Measurements from ENCODE around the gene TBKBP1.
"Not testable (repeated sequence)": the region's sequence is repeated elsewhere in the genome, so short reads cannot be mapped to it uniquely, and the experiment has no call there.

TBKBP1 gene

DNA sequence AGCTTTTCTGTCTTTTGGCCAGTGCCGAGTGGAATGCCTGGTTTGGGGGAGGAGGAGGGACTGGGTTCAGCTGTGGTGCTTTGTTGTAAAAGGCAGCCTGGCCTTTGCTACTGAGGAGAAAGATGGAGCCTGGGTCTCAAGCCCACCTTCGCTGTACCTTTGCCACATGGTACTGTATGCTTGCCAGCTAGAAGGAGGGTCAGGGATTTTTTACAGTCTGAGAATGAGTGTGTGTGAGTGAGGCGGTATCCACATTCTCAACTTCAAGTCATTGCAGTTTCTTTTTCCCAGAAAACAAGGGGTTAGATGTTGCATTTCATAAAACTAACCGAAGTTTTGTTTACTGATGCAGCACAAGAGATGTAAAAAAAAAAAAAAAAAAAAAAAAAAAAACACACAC is 11.2 kb upstream of the TBKBP1 start:
- DNase-seq = not testable (repeated sequence)

GRCh38 chr17:47684025-47684424 is 9.9 kb upstream of the TBKBP1 start:
- no peak for DNase-seq

GRCh38 chr17:47684535-47685193 is 9.3 kb upstream of the TBKBP1 start:
- no peak for DNase-seq

GRCh38 chr17:47685556-47686275 is 8.2 kb upstream of the TBKBP1 start:
- no peak for DNase-seq

- DNase-seq = no peak
These were observed 7.7 kb upstream of the TBKBP1 start for GRCh38 chr17:47686276-47686635.

- no peak for DNase-seq
These were observed 7.2 kb upstream of the TBKBP1 start for GRCh38 chr17:47686664-47687327.

- no peak for DNase-seq
These were observed 6.7 kb upstream of the TBKBP1 start for GRCh38 chr17:47687328-47687690.

- DNase-seq = no peak
These were observed 6.2 kb upstream of the TBKBP1 start for GRCh38 chr17:47687748-47688147.

GRCh38 chr17:47690121-47690520 is 3.8 kb upstream of the TBKBP1 start:
- no peak for DNase-seq

DNA sequence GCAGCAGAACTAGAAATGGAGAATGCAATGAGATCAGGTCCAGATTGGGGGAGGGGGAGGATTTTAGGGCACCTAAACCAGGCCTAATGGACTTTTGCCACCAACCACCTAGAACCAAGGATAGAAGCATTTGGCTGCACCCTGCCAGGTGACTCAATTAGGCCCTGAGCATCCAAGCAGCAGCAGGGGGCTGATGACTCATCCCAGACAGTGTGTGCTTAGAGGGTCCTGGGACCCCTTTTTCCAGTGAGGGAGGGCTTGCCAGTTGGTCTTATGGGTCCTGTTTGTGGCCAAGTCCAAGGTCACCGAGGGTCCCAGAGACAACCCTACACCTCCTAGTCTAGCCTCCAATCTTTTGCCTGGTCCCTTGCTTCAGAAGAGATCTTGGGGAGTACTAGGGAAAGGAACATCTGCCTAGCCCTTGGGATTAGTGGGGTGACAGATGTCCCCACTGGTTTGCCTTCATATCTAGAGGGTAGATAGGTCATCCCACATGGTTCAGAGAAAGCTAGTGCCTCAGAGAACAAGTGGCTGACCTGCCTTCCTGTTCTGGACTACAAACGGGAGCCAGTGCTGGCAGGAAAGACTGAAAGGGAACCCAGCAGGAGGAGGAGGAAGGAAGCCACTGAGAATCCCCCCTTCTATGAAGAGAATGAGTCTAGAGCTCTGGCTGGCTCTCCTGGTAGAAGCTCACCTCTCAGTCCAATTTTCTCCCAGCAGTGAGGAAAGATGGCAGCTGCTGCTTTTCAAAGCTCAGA is 1.6 kb upstream of the TBKBP1 start:
- no peak for DNase-seq

- peak; percentile 30 for DNase-seq
These were observed 848 bp upstream of the TBKBP1 start for GRCh38 chr17:47692895-47693730.

- peak; percentile 65 for DNase-seq
These were observed 844 bp downstream of the TBKBP1 start for GRCh38 chr17:47694581-47695428.

GRCh38 chr17:47695429-47696376 is 1.7 kb downstream of the TBKBP1 start:
- DNase-seq = peak; percentile 73

DNA sequence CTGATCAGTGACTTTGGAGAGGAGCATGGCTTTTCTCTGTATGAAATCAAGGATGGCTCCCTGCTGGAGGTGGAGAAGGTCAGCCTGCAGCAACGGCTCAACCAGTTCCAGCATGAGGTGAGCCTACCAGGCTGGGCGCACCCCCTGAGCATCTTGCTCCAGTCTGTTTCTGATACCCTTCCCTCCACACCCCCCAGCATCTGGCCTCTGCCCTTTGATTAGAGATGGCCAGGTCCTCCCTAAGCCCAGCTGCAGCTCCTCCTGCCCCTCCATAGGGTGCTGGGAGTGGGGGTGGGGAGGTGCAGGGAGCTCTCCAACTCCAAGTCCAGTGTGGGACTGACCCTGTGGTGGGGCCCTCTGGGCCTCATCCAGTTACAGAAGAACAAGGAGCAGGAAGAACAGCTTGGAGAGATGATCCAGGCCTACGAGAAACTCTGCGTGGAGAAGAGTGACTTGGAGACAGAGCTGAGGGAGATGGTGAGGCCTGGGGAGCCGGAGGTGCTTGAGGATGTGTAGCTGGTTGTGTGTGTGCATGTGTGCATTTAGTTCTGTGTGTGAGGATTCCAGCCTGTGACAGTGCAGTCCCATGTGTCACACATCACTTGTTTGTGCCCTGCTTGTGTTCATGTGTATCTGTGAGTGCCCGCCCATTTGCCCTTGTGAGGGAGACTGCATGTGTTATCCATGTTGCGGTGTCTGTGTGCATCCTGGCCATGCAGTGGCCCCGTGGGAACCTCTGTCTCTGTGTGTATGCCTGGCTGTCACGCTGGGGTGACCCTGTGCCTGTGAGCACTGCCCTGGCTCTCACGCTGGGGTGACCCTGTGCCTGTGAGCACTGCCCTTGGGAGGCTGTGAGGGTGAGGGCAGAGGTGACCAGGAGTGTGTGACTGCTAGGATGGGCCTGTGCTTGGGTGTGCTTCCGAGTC is 3.0 kb downstream of the TBKBP1 start:
- DNase-seq = no peak

DNA sequence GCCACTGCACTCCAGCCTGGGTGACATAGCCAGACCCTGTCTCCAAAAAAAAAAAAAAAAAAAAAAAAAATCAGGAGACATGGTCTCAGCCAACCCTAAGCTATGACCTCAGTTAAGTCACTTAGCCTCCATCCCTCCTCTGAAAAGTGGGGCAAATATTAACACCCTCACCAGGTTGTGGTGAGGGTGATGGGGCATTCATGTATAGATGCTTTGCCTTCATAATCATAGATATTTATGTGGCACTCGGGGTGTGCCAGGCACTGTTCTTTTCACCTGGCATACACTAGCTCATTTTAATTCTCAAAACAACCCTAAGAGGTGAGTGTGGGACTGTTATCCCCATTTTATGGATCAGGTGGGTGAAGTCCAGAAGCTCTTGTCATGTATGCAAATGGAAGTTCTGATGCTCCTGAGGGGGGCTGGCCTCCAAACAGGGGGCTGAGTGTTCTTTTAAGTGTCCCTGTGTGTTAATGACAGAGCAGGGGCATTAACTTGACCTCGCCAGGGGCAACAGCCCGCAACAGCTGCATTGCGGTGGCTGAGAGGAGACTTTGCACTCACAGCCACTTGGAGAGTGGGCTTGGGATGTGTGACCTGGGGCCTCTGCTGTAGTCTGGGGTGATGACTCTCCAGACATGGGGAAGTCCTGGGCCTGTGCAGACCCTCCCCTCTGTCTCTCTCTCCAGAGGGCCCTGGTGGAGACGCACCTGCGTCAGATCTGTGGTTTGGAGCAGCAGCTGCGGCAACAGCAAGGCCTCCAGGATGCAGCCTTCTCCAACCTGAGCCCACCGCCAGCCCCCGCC is 4.1 kb downstream of the TBKBP1 start:
- no peak for DNase-seq

- no peak for DNase-seq
These were observed 5.0 kb downstream of the TBKBP1 start for GRCh38 chr17:47698749-47699535.

DNA sequence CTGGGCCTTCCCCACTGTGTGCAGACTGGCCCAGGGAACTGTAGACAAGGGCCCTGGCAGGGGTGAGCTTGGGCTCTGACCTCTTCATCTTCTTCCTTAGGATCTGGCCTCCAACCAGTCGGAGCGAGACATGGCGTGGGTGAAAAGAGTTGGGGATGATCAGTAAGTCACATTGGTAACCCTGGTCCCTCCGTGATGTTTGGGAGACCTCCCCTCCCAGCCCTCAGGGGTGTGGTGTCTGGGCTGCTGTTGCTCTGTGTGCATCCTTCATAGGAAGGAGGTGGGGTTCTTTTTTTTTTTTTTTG is 5.5 kb downstream of the TBKBP1 start:
- DNase-seq = no peak

All from GF-D8 (cell line).